WTC11 (cell line): Measurements from ENCODE around the gene CCER1. TPM values are rescaled to one million over a fixed set of nuclear protein-coding genes. Genes with fewer than 3 reads are reported as not detected.

Experiments
- ATAC-seq: fragments of 200-7000 bp; cut with Tn5 transposase; 2 replicates; pipeline ENCODE4 v1.10.0; 2021; ENCODE audit warnings: mild to moderate bottlenecking, moderate library complexity
- CTCF ChIA-PET: fragments of 300-600 bp; sonication (Branson Sonifier 250); formaldehyde crosslinking; loops from one replicate; lab custom pipeline; 2021; ENCODE audit warnings: antibody characterized with exemption; lab: Charles Lee
- POLR2A ChIA-PET: fragments of 350-600 bp; sonication (Branson Sonifier 250); formaldehyde crosslinking; loops from one replicate; lab custom pipeline; 2021; ENCODE audit warnings: antibody characterized with exemption; lab: Charles Lee
- DNase-seq: peaks from one replicate; pipeline ENCODE4 v3.0.0; 2021; ENCODE audit warnings: low spot score
- H3K27ac Mint-ChIP-seq: 2 replicates; pipeline ENCODE4 v1.8.0; 2021; ENCODE audit warnings: mixed read lengths
- H3K27me3 Mint-ChIP-seq: 2 replicates; pipeline ENCODE4 v1.8.0; 2021; ENCODE audit warnings: low read depth, mild to moderate bottlenecking, moderate library complexity, mixed read lengths
- H3K36me3 Mint-ChIP-seq: 2 replicates; pipeline ENCODE4 v1.8.0; 2021; ENCODE audit warnings: mixed read lengths
- H3K4me1 Mint-ChIP-seq: 2 replicates; pipeline ENCODE4 v1.8.0; 2022; ENCODE audit warnings: mixed read lengths
- H3K4me3 Mint-ChIP-seq: 2 replicates; pipeline ENCODE4 v1.8.0; 2021; ENCODE audit warnings: mild to moderate bottlenecking, moderate library complexity, mixed read lengths
- H3K9me3 Mint-ChIP-seq: 2 replicates; pipeline ENCODE4 v1.8.0; 2021; ENCODE audit warnings: mixed read lengths
- CBFB ChIP-seq: sonication (generic); formaldehyde crosslinking; IDR thresholded peaks from 2 replicates; pipeline ENCODE4 v1.8.1; 2022; ENCODE audit warnings: mild to moderate bottlenecking, low read depth, missing genetic modification reagents
- E2F4 ChIP-seq: sonication (generic); formaldehyde crosslinking; IDR thresholded peaks from 2 replicates; pipeline ENCODE4 v1.8.1; 2022; ENCODE audit warnings: low read depth, mild to moderate bottlenecking, moderate library complexity, missing genetic modification reagents, borderline replicate concordance
- E2F5 ChIP-seq: sonication (generic); formaldehyde crosslinking; IDR thresholded peaks from 2 replicates; pipeline ENCODE4 v1.8.1; 2022; ENCODE audit warnings: mild to moderate bottlenecking, moderate library complexity, missing genetic modification reagents
- FOXP1 ChIP-seq: sonication (generic); formaldehyde crosslinking; IDR thresholded peaks from 2 replicates; pipeline ENCODE4 v1.8.0; 2022; ENCODE audit warnings: missing genetic modification reagents, mild to moderate bottlenecking, moderate library complexity, borderline replicate concordance
- GRHL2 ChIP-seq: fragments of 250-450 bp; sonication (Bioruptor Pico); IDR thresholded peaks from 2 replicates; pipeline ENCODE4 v1.8.0; 2022; ENCODE audit warnings: mild to moderate bottlenecking, moderate library complexity; ENCODE audit not compliant: insufficient replicate concordance, severe bottlenecking
- HMGXB4 ChIP-seq: sonication (generic); formaldehyde crosslinking; IDR thresholded peaks from 2 replicates; pipeline ENCODE4 v1.8.1; 2023; ENCODE audit warnings: mild to moderate bottlenecking, moderate library complexity, missing genetic modification reagents
- NFATC4 ChIP-seq: fragments of 250-450 bp; sonication (Bioruptor Pico); IDR thresholded peaks from 2 replicates; pipeline ENCODE4 v1.9.0; 2021; ENCODE audit warnings: mild to moderate bottlenecking
- NFYB ChIP-seq: sonication (generic); formaldehyde crosslinking; conservative IDR thresholded peaks from 2 replicates; pipeline ENCODE4 v1.8.0; 2022; ENCODE audit warnings: low read depth, missing genetic modification reagents
- OVOL2 ChIP-seq: fragments of 250-450 bp; sonication (Bioruptor Pico); IDR thresholded peaks from 2 replicates; pipeline ENCODE4 v1.9.0; 2021; ENCODE audit warnings: mild to moderate bottlenecking, borderline replicate concordance
- PRDM15 ChIP-seq: sonication (generic); formaldehyde crosslinking; IDR thresholded peaks from 2 replicates; pipeline ENCODE4 v1.8.0; 2022; ENCODE audit warnings: missing genetic modification reagents
- RORB ChIP-seq: fragments of 250-450 bp; sonication (Bioruptor Pico); IDR thresholded peaks from 2 replicates; pipeline ENCODE4 v1.9.0; 2021; ENCODE audit warnings: mild to moderate bottlenecking
- STAT6 ChIP-seq: sonication (generic); formaldehyde crosslinking; conservative IDR thresholded peaks from 2 replicates; pipeline ENCODE4 v1.8.1; 2023; ENCODE audit warnings: mild to moderate bottlenecking, low read depth, missing genetic modification reagents, moderate library complexity
- ZNF232 ChIP-seq: sonication (generic); formaldehyde crosslinking; IDR thresholded peaks from 2 replicates; pipeline ENCODE4 v1.8.0; 2022; ENCODE audit warnings: mild to moderate bottlenecking, missing genetic modification reagents
- ZNF263 ChIP-seq: sonication (generic); formaldehyde crosslinking; IDR thresholded peaks from 2 replicates; pipeline ENCODE4 v1.8.1; 2022; ENCODE audit warnings: low read depth, mild to moderate bottlenecking, moderate library complexity, missing genetic modification reagents
- ZNF416 ChIP-seq: fragments of 250-450 bp; sonication (Bioruptor Pico); IDR thresholded peaks from 2 replicates; pipeline ENCODE4 v1.9.0; 2021; ENCODE audit warnings: mild to moderate bottlenecking, inconsistent platforms
- ZNF512 ChIP-seq: sonication (generic); formaldehyde crosslinking; IDR thresholded peaks from 2 replicates; pipeline ENCODE4 v1.8.1; 2022; ENCODE audit warnings: missing genetic modification reagents, borderline replicate concordance
- ZNF532 ChIP-seq: fragments of 250-450 bp; sonication (Bioruptor Pico); IDR thresholded peaks from 2 replicates; pipeline ENCODE4 v1.9.0; 2021; ENCODE audit warnings: mild to moderate bottlenecking, borderline replicate concordance
- total RNA-seq: library from RNA; stranded (reverse); gene quantifications from 3 replicates; pipeline ENCODE4 v1.2.3, GENCODE V29; 2021

The CCER1 gene
- total RNA-seq, 1 experiment from 2014 or later, result not detected

GRCh38 chr12:90965204-90965603, 10.2 kb upstream of the CCER1 start (continued):
- TF ChIP-seq GRHL2 (CRISPR knock-in tag) (no peak), HMGXB4 (no peak), NFYB (no peak), FOXP1 (CRISPR knock-in tag) (no peak), E2F5 (CRISPR knock-in tag) (no peak), STAT6 (CRISPR knock-in tag) (no peak), OVOL2 (CRISPR knock-in tag) (no peak), E2F4 (CRISPR knock-in tag) (no peak), ZNF232 (CRISPR knock-in tag) (no peak), ZNF263 (CRISPR knock-in tag) (no peak), CBFB (CRISPR knock-in tag) (no peak)

GRCh38 chr12:90964616-90965015, 9.6 kb upstream of the CCER1 start:
- ChIA-PET CTCF (no interaction called here), POLR2A (no interaction called here)

More at GRCh38 chr12:90964616-90965015, 9.6 kb upstream of the CCER1 start:
- H3K9me3 Mint-ChIP-seq, result no peaks in the 10 kb centered on the region
- ATAC-seq (no peak), DNase-seq (no peak)
- H3K4me1 Mint-ChIP-seq, result peaks cover 5% of the 10 kb centered on the region; the same call in 1 of the 2 replicates
- no peak overlapping the region for H3K27ac Mint-ChIP-seq
- no peaks in the 10 kb centered on the region for H3K27me3 Mint-ChIP-seq
- H3K36me3 Mint-ChIP-seq, result no peaks in the 10 kb centered on the region
- no peak overlapping the region for H3K4me3 Mint-ChIP-seq
- TF ChIP-seq NFATC4 (no peak), ZNF512 (CRISPR knock-in tag) (no peak), PRDM15 (peak; percentile 59), CBFB (CRISPR knock-in tag) (no peak), RORB (CRISPR knock-in tag) (no peak), ZNF532 (CRISPR knock-in tag) (no peak), ZNF416 (CRISPR knock-in tag) (no peak)
